ENCODE results near the gene HOXC9. TPM values are rescaled to one million over a fixed set of nuclear protein-coding genes. Genes with fewer than 3 reads are reported as not detected.

The HOXC9 gene
- total RNA-seq, 1 experiment from 2014 or later = not detected

- POLR2A ChIA-PET = interaction anchor here (0.6 to 0.9 kb wide), 2 partner anchors 32 to 1129 kb away, joined by 3 to 4 read pairs; no protein-coding TSS in a partner anchor
- peaks cover 41% of the 10 kb centered on the region for H3K4me1 Mint-ChIP-seq
- ATAC-seq (peak; percentile 8; the same call in 1 of the 2 replicates), DNase-seq (ENCODE audit: low spot score) (no peak)
- TF ChIP-seq JAZF1 (CRISPR knock-in tag; IDR thresholded peaks at IDR 0.05) (no peak), SMAD4 (CRISPR knock-in tag; IDR thresholded peaks at IDR 0.05) (0 out of 2 replicates have a peak, but pooled peaks have one; percentile 13)
- peak overlapping the region; percentile 52 for H3K4me3 Mint-ChIP-seq
- no peaks in the 10 kb centered on the region for H3K9me3 Mint-ChIP-seq
- no peak overlapping the region for H3K27ac Mint-ChIP-seq
- no peaks in the 10 kb centered on the region for H3K36me3 Mint-ChIP-seq
- H3K27me3 Mint-ChIP-seq (ENCODE audit: low read depth) = peaks cover 100% of the 10 kb centered on the region
- CTCF ChIA-PET = interaction anchor here (1.0 to 5.1 kb wide), 14 partner anchors 9 to 230 kb away, joined by 3 to 43 read pairs (median 10); partner anchors contain the start of genes HOXC5, HOXC8 and HOXC9
Measured at GRCh38 chr12:53985994-53986685, 13.8 kb upstream of the HOXC9 start.

- 0 out of 2 replicates have a peak overlapping the region, but pooled peaks have one; percentile 50 for H3K4me3 Mint-ChIP-seq
- peaks cover 42% of the 10 kb centered on the region for H3K4me1 Mint-ChIP-seq
- peaks cover 100% of the 10 kb centered on the region for H3K27me3 Mint-ChIP-seq (ENCODE audit: low read depth)
- H3K36me3 Mint-ChIP-seq = no peaks in the 10 kb centered on the region
- CTCF ChIA-PET = interaction anchor here (0.9 to 5.1 kb wide), 8 partner anchors 13 to 228 kb away, joined by 3 to 43 read pairs (median 22); partner anchors contain the start of genes HOXC5, HOXC8 and HOXC9
- DNase-seq (ENCODE audit: low spot score) (no peak), ATAC-seq (no peak)
- POLR2A ChIA-PET = interaction anchor here (0.6 kb wide), 1 partner anchor 1128 kb away, joined by 4 read pairs; no protein-coding TSS in a partner anchor
- no peaks in the 10 kb centered on the region for H3K9me3 Mint-ChIP-seq
- no peak overlapping the region for H3K27ac Mint-ChIP-seq
- TF ChIP-seq ZNF121 (CRISPR knock-in tag; IDR thresholded peaks at IDR 0.05) (no peak), NR3C1 (CRISPR knock-in tag; conservative IDR thresholded peaks at IDR 0.05; ENCODE audit: low read depth) (no peak), FOXK1 (CRISPR knock-in tag; IDR thresholded peaks at IDR 0.05) (no peak), ZNF138 (CRISPR knock-in tag; conservative IDR thresholded peaks at IDR 0.05) (no peak), ZBTB21 (CRISPR knock-in tag; IDR thresholded peaks at IDR 0.05; ENCODE audit: borderline replicate concordance) (no peak), E2F1 (CRISPR knock-in tag; IDR thresholded peaks at IDR 0.05) (no peak), ARID4B (CRISPR knock-in tag; IDR thresholded peaks at IDR 0.05; ENCODE audit: borderline replicate concordance) (no peak), ATF1 (CRISPR knock-in tag; IDR thresholded peaks at IDR 0.05) (no peak), SMAD3 (CRISPR knock-in tag; IDR thresholded peaks at IDR 0.05; ENCODE audit: borderline replicate concordance) (no peak), CREM (CRISPR knock-in tag; IDR thresholded peaks at IDR 0.05) (no peak), ESRRA (CRISPR knock-in tag; IDR thresholded peaks at IDR 0.05; ENCODE audit: borderline replicate concordance) (no peak), JAZF1 (CRISPR knock-in tag; IDR thresholded peaks at IDR 0.05) (no peak), ZNF425 (CRISPR knock-in tag; conservative IDR thresholded peaks at IDR 0.05) (no peak), CDX4 (CRISPR knock-in tag; IDR thresholded peaks at IDR 0.05; ENCODE audit: borderline replicate concordance) (no peak)
Measured at GRCh38 chr12:53986686-53987483, 13.1 kb upstream of the HOXC9 start.

Measured in WTC11 (cell line).